ENCODE results near the gene LAYN. TPM values are rescaled to one million over a fixed set of nuclear protein-coding genes. Genes with fewer than 3 reads are reported as not detected.

Gene LAYN
- total and polyA plus RNA-seq, 2 donors (not counting 3 experiments of a cell fraction or from before 2014, with no cell fraction given) = 0.92 to 2.2 TPM

DNA sequence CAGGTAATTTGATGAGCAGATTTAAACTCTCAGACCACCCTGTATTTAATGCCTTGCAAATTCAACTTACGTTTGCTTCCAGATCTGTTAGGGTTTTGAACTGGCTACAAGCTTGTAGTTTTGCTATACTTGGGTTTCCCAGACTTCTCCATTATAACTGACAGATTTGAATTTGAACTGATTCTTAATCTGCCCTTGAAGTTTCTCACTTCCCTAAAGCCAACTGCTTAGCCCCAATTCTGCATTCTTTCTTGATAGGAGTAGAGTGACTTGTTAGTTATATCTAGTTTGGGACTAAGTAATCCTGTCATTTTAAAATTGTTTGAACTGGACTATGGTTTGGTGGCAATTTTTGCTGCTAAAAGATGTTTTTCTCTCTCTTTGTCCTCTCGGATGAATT is 9.7 kb downstream of the LAYN start:
- CTCF ChIA-PET = interaction anchor here (1.4 to 3.3 kb wide), 2 partner anchors 9 to 11 kb away, joined by 4 to 15 read pairs; no protein-coding TSS in a partner anchor
- Histone ChIP-seq H3K27me3 (ENCODE audit: control insufficient read depth in 2 of 2, insufficient read depth in 2 of 2, low read length in 2 of 2) (peaks cover 15 to 22% of the 10 kb centered on the region in 2 experiments), H4K20me1 (replicated peaks; ENCODE audit: control insufficient read depth, extremely low read depth, insufficient read depth, low read length) (no peaks in the 10 kb centered on the region), H3K4me1 (ENCODE audit: control insufficient read depth, extremely low read depth, insufficient read depth, low read length) (no peaks in the 10 kb centered on the region), H3K9me1 (replicated peaks; ENCODE audit: control insufficient read depth, extremely low read depth, insufficient read depth, low read length) (no peaks in the 10 kb centered on the region), H3K9ac (replicated peaks; ENCODE audit: extremely low read depth, insufficient read depth, low read length) (no peak overlapping the region), H3K36me3 (ENCODE audit: control insufficient read depth in 2 of 2, extremely low read depth in 1 of 2, insufficient read depth in 2 of 2, low read length in 2 of 2) (no peaks in the 10 kb centered on the region), H3K4me3 (replicated peaks in 1 of 3; ENCODE audit: insufficient read depth in 1 of 3, low read depth in 1 of 3, low read length in 3 of 3) (no peak overlapping the region), H3K9me3 (replicated peaks; ENCODE audit: control insufficient read depth, insufficient read depth, low read length) (no peaks in the 10 kb centered on the region), H3K27ac (ENCODE audit: insufficient read depth, low read depth, low read length) (no peak overlapping the region), H3K4me2 (ENCODE audit: insufficient read depth, low read length) (no peak overlapping the region), H2AFZ (ENCODE audit: low read depth, low read length) (no peak overlapping the region), H3K79me2 (ENCODE audit: control insufficient read depth, insufficient read depth, low read length) (no peaks in the 10 kb centered on the region)
- POLR2A ChIA-PET = no interaction called here
- BruUV-seq (replicated peaks) = no TSS peak
- dilution Hi-C loops (cut with MboI; ENCODE audit: extremely low pct_ligation_motif_present, low sequenced_read_pairs) (no loop called here), intact Hi-C loops (cut with micrococcal nuclease) (no loop called here)
- TF ChIP-seq MYC (IDR thresholded peaks at IDR 0.05; ENCODE audit: low read depth, low read length) = no peak
- no peak for TF ChIP-seq POLR2A (IDR thresholded peaks at IDR 0.05; ENCODE audit: low read depth, low read length)
- TF ChIP-seq JUN (IDR thresholded peaks at IDR 0.05; ENCODE audit: borderline replicate concordance, insufficient read depth, insufficient read length, low read depth) = no peak
- TF ChIP-seq EZH2 (IDR thresholded peaks at IDR 0.05; ENCODE audit: borderline replicate concordance, low read depth, low read length, severe bottlenecking) = no peak
- no peak for TF ChIP-seq GATA2 (IDR thresholded peaks at IDR 0.05; ENCODE audit: insufficient read depth, insufficient read length, low read depth, low read length)
- no peak for TF ChIP-seq FOS (IDR thresholded peaks at IDR 0.05; ENCODE audit: borderline replicate concordance, insufficient read depth, low read length)
- TF ChIP-seq, protein P1, sequence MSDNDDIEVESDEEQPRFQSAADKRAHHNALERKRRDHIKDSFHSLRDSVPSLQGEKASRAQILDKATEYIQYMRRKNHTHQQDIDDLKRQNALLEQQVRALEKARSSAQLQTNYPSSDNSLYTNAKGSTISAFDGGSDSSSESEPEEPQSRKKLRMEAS (IDR thresholded peaks at IDR 0.05; ENCODE audit: insufficient read depth, insufficient read length) = no peak
- TF ChIP-seq, protein P2, sequence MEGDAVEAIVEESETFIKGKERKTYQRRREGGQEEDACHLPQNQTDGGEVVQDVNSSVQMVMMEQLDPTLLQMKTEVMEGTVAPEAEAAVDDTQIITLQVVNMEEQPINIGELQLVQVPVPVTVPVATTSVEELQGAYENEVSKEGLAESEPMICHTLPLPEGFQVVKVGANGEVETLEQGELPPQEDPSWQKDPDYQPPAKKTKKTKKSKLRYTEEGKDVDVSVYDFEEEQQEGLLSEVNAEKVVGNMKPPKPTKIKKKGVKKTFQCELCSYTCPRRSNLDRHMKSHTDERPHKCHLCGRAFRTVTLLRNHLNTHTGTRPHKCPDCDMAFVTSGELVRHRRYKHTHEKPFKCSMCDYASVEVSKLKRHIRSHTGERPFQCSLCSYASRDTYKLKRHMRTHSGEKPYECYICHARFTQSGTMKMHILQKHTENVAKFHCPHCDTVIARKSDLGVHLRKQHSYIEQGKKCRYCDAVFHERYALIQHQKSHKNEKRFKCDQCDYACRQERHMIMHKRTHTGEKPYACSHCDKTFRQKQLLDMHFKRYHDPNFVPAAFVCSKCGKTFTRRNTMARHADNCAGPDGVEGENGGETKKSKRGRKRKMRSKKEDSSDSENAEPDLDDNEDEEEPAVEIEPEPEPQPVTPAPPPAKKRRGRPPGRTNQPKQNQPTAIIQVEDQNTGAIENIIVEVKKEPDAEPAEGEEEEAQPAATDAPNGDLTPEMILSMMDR (IDR thresholded peaks at IDR 0.05; ENCODE audit: extremely low read depth in 1 of 2, insufficient read depth in 1 of 2, low read depth in 1 of 2, low read length in 2 of 2) = no peak
- no peak for TF ChIP-seq POLR2AphosphoS5 (IDR thresholded peaks at IDR 0.05; ENCODE audit: insufficient read depth, low read depth, low read length)
- FAIRE-seq (no peak), DNase-seq (ENCODE audit: low read depth, low spot score) (no peak)
